Fibroblast of peridontal ligament (primary cell): ENCODE measurements around the gene SERPINA9.
"Not testable (repeated sequence)": the region's sequence is repeated elsewhere in the genome, so short reads cannot be mapped to it uniquely, and the experiment has no call there.

Experiments
- DNase-seq: peaks from one replicate; pipeline ENCODE4 v3.0.0-alpha.2; 2010; ENCODE audit errors: extremely low read depth

SERPINA9 gene

DNA sequence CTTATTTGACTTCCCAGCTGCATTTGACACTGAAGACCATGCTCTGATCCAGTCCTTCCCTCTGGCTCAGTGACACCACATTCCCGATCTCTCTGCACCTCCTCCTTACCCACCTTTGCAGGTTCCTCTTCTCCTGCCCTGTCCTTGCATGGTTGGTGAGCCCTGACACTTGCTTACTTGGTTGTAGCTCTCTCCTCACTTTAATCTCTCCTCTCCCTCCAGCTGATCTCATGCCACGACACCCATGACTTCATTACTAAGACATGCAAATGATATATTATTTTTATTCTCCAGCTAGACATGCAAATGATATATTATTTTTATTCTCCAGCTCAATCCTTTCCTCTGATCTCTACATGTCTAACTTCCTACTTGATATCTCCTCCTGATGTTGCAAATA lies at the start of gene SERPINA9:
Gene SERPINA9, minus strand, starts transcription at position 175 of the 400 bp plus-strand sequence. CDS start 6,357 bp downstream, outside the sequence.
- DNase-seq, result no peak

- no peak for DNase-seq
These were observed 48.1 kb upstream of the SERPINA9 start for GRCh38 chr14:94524093-94524492.

- DNase-seq, result no peak
These were observed 47.3 kb upstream of the SERPINA9 start for GRCh38 chr14:94523265-94523664.

- no peak for DNase-seq
These were observed 46.2 kb upstream of the SERPINA9 start for GRCh38 chr14:94522115-94522724.

GRCh38 chr14:94521375-94522114 lies 45.5 kb upstream of the SERPINA9 start:
- no peak for DNase-seq

DNA sequence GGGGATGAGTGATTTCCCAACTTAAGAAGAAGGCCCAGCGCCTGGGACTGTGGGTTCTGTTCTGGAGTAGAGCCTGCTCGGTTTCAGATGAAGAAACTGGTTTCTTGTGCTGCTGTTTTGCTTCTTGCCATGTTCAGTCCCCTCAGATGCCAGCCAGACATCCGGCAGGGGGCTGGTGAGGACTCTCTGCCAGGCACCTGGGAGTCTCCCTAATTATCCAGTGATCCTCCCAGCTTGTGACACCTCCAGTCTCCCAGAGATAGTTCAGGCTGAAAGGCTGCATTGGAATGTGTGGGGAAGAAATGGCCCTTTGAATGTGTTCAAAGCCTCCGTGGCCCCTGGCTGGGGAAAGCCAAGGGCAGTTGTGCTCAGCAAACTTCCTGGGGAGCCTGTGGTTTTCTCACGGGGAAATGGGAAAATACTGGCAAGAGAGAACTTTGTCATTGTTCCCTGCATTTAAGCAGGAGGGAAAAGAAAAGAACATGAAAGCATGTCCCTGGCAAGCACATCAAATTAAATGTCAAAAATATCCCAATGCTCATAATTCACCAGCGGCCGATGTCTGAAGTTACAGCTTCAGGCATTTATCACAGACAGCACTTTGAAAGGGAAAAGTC lies 41.8 kb upstream of the SERPINA9 start:
- DNase-seq, result no peak

DNA sequence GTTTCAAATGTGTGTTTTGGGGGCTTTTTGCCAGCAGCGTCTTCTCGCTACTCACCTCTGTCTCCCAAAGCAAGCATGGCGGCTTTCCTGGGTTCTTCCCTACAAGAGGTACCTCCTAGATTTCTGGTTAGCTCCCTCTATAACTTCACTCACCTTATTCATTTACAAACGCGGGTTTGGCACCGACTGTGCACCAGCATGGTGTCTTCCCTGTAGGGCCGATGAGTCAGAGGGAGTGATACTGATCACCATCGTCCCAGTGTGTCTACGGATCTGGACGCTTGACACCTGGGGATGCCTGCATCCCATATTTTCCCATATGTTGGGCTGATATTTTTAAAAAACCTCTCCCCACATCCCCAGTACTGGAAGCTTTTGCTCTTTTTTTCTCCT lies 41.2 kb upstream of the SERPINA9 start:
- no peak for DNase-seq

GRCh38 chr14:94515856-94516255 lies 39.9 kb upstream of the SERPINA9 start:
- no peak for DNase-seq

DNA sequence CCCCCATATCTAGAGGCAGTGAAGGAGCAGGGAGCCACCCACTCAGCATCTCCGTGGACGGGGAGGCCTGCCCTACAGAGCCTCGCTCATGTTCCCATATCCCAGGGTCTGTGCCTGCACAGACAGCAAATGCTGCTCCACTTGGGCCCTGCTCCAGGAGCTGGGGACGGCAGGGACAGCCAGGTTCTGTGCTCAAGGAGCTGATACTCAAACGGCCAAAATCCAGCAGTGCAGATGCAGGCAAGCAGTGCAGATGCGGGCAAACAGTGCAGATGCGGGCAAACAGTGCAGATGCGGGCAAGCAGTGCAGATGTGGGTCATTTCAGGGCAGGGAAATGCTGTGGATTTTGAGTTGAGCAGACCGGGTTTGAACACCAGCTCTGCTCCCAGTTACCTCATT lies 39.4 kb upstream of the SERPINA9 start:
- no peak for DNase-seq

- no peak for DNase-seq
These were observed 38.4 kb upstream of the SERPINA9 start for GRCh38 chr14:94514351-94514750.

GRCh38 chr14:94510481-94510880 lies 34.5 kb upstream of the SERPINA9 start:
- not testable (repeated sequence) for DNase-seq

DNA sequence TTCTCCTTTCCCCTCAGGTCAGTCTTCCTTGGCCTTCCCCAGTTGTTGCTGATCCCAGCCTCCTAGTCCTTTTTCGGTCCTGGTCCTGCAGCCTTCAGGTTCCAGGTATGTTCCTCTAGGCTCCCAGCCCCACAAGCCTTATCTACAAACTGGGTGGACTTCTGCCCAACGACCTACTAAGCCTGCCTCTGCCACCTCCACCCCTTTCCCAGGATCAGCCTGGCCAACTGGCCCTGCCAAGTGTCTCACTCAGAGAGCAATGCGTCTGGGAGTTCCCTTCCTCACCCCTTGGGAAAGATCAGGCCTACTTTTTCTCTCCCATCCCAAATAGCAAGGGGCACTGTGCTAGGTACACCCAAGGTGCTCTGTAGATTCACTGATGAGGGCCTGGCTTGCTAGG lies 33.4 kb upstream of the SERPINA9 start, which contains the start of gene SERPINA12:
Gene SERPINA12, minus strand, starts transcription at position 114 of the 400 bp plus-strand sequence. CDS start 11,072 bp downstream, outside the sequence.
- DNase-seq, result no peak

GRCh38 chr14:94505641-94506040 lies 29.6 kb upstream of the SERPINA9 start:
- DNase-seq, result no peak

- no peak for DNase-seq
These were observed 29.2 kb upstream of the SERPINA9 start for GRCh38 chr14:94505206-94505605.

DNA sequence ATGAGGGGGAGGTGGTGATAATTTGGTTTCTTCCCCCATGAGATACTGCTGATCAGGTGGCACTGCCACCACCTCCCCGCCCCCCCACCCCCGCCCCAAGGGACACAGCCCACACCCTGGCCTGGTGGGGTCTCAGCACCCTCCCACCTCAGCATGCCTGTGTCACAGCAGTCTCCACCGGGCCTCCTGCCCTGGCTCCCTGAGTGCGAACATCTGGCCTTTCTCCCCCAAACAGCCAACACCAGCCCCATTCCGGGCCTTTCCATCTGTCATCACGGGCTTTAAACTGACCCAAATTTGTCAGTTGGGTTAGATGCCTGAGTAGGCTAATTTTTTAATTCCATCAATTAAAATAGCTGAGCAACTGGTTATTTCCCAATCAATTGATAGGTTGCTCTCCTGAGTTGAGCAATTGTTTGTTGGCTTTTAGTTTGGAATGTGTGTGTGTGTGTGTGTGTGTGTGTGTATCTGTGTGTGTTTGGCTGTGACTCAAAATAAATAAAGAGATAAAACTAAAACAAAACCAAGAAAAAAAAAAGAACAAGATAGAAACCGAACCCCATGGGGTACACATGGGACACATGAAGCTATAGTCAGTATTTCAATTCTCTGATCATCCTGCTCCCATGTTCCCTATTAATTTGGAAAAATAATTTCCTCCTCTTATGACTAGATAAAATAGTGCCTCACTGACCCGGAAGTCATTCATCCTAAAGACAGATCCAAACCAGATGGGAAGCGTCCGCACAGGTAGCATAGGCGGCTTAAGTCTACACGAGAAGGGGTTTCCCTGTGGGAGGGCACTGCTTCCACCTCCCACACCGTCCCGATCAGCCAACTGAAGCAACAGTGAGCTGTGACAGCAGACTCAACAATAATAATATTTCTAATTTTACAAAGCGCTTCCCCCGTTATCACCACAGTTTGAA lies 25.9 kb upstream of the SERPINA9 start:
- DNase-seq, result no peak

DNA sequence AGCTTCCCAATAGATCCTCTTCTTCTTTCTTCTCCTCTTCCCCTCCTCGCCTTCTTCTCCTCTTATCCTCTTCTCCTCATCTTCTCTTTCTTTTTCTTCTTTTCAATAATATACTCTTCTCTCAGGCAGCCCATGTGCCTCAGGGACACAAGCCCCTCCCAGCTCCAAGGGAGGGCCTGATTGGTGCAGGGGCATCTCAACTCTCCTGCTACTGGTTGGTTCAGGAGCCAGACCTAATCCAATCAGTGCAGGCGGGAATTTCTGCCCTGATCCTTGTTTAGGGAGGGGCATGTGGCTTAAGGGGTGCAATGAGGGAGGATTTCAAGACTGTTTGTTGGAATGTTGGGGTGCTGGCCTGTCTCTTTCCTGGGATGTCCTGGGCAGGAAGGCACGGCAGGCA lies 24.3 kb upstream of the SERPINA9 start:
- no peak for DNase-seq

- no peak for DNase-seq
These were observed 23.7 kb upstream of the SERPINA9 start for GRCh38 chr14:94499673-94500072.

- DNase-seq, result no peak
These were observed 22.2 kb upstream of the SERPINA9 start for GRCh38 chr14:94498215-94498614.

GRCh38 chr14:94494085-94494484 lies 18.1 kb upstream of the SERPINA9 start:
- no peak for DNase-seq

DNA sequence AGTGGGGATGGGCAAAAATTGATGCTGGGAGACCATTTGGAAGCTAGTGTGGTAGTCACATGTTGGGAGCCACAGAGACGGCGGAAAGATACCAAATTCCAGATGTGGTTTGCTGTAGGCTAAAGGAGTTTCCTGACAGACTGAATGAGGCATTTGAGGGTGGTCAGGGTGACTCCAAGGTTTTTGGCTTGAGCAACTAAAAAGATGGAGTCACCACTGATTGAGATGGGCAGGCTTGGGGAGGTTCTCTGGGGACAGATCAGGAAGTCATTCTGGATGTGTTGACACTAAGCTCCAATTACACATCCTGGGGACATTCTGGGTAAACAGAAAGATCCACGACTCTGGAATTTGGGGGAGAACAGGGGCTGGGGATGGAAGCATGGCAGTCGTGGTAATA lies 15.5 kb upstream of the SERPINA9 start:
- peak; percentile 17 for DNase-seq

GRCh38 chr14:94489336-94489735 lies 13.3 kb upstream of the SERPINA9 start:
- DNase-seq, result no peak

- no peak for DNase-seq
These were observed 10.9 kb upstream of the SERPINA9 start for GRCh38 chr14:94486883-94487282.
